BJ (cell line): ENCODE results near the gene SFXN5. TPM values are rescaled to one million over a fixed set of nuclear protein-coding genes. Genes with fewer than 3 reads are reported as not detected.

Experiments used
- CTCF ChIA-PET: fragments of 350-600 bp; formaldehyde crosslinking; extraction: SDS; loops from one replicate; lab custom pipeline; 2021; ENCODE audit warnings: antibody characterized with exemption, inconsistent platforms; lab: Yijun Ruan, JAX
- POLR2A ChIA-PET: fragments of 300-600 bp; sonication (Branson Sonifier 250); formaldehyde crosslinking; extraction: SDS; loops from one replicate; lab custom pipeline; 2021; ENCODE audit warnings: antibody characterized with exemption; lab: Charles Lee
- DNase-seq: peaks from one replicate; pipeline ENCODE4 v3.0.0-alpha.2; 2011; ENCODE audit warnings: low read depth
- H3K27me3 ChIP-seq: 2 replicates; pipeline ENCODE4 v1.6.0; 2011; ENCODE audit warnings: low read length; ENCODE audit not compliant: control insufficient read depth, insufficient read depth
- H3K36me3 ChIP-seq: 2 replicates; pipeline ENCODE4 v1.5.1; 2011; ENCODE audit warnings: low read length; ENCODE audit not compliant: control insufficient read depth, insufficient read depth
- H3K4me3 ChIP-seq: 2 replicates; pipeline ENCODE4 v1.5.1; 2011; ENCODE audit warnings: low read depth, mild to moderate bottlenecking, control low read depth, low read length
- polyA plus RNA-seq: library from polyadenylated mRNA; depleted of rRNA; stranded (reverse); fragments of >200 nt; gene quantifications from 2 replicates; pipeline ENCODE4 v1.2.3, GENCODE V29; 2011
- TF ChIP-seq, protein P1 (sequence below): IDR thresholded peaks from 2 replicates; pipeline ENCODE4 v1.5.1; 2011; ENCODE audit warnings: low read depth, mild to moderate bottlenecking, control low read depth, inconsistent platforms, low read length, moderate library complexity; ENCODE audit not compliant: insufficient read depth

The SFXN5 gene
- polyA plus RNA-seq, 1 experiment = 11.5 TPM

DNA sequence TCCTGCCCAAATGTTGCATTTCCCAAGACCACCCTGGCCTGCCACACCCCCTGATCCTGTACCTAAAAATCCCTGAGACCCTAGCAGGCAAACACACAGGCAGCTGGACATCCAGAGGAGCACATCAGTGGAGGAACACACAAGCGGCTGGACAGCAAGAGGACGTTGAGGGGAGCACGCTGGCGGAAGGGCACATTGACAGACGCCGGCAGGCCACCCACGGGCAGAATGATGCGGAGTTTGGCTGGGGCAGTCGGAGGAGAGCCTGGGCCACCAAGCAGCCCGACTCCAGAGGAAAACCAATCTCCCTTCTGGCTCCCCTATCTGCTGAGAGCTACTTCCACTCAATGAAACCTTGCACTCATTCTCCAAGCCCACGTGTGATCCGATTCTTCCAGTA is 106.5 kb downstream of the SFXN5 start:
- no peak for DNase-seq
- CTCF ChIA-PET = interaction anchor here (1.2 to 6.1 kb wide), 3 partner anchors 9 to 121 kb away, joined by 3 to 46 read pairs (median 4); no protein-coding TSS in a partner anchor
- POLR2A ChIA-PET = no interaction called here
- Histone ChIP-seq H3K36me3 (peaks cover 2% of the 10 kb centered on the region), H3K4me3 (no peak overlapping the region), H3K27me3 (no peaks in the 10 kb centered on the region)
- TF ChIP-seq, protein P1, sequence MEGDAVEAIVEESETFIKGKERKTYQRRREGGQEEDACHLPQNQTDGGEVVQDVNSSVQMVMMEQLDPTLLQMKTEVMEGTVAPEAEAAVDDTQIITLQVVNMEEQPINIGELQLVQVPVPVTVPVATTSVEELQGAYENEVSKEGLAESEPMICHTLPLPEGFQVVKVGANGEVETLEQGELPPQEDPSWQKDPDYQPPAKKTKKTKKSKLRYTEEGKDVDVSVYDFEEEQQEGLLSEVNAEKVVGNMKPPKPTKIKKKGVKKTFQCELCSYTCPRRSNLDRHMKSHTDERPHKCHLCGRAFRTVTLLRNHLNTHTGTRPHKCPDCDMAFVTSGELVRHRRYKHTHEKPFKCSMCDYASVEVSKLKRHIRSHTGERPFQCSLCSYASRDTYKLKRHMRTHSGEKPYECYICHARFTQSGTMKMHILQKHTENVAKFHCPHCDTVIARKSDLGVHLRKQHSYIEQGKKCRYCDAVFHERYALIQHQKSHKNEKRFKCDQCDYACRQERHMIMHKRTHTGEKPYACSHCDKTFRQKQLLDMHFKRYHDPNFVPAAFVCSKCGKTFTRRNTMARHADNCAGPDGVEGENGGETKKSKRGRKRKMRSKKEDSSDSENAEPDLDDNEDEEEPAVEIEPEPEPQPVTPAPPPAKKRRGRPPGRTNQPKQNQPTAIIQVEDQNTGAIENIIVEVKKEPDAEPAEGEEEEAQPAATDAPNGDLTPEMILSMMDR = no peak

DNA sequence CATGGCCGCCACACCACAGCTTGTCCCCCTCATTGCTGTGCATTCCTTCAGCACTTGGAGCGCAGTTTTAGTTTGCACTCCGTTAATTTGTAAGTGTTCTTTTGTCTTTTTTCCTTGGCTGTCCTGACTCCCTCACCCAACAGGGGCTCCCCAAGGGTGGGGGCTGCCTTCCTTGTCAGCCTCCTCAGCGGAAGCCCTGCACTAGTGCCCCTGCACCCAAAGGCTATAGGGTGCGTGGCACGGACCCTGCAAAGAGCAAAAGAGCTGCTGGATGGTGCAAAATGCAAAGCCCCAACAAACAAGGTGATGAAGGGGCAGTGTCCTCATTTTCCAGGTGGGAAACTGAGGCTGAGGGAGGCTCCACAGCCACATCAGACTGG is 107.4 kb downstream of the SFXN5 start:
- Histone ChIP-seq H3K27me3 (no peaks in the 10 kb centered on the region), H3K36me3 (peaks cover 2% of the 10 kb centered on the region), H3K4me3 (no peak overlapping the region)
- ChIA-PET POLR2A (no interaction called here), CTCF (interaction anchor here (1.8 to 6.1 kb wide), 2 partner anchors 9 to 70 kb away, joined by 5 to 46 read pairs; no protein-coding TSS in a partner anchor)
- TF ChIP-seq, protein P1 = no peak
- DNase-seq = no peak

DNA sequence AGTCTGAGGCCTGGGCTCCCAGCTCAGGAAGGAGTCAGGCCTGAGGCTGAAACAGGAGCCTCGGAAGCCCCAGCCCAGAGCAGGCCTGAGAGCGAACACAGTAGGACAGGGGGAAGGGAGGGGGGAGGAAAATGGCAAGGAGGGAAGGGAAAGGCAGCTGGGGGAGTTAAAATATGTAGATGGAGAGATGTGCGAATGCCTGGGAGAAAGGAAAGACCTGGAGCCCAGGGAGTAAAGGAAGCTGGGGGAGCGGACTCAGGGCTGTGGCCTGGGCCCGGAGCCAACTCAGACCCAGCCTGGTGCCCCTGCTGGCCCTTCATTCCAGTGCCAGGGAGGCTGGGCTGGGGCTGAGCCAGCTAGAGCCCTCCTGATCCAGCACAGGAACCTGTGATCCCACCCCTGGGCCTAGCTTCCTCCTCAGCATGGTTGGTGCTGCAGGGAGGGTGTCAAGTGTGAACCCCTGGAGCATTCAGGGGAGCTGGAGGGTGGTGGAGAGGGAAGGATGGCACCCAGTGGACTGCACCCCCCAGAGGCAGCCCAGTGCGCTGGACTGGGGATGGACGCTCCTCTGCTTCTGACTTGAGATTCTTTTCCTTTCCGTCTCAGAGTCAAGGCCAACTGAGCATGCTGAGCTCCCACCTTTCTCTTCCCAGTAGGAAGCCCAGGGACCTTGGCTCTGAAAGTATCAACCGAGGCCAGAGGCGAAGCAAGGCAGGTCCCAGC is 107.9 kb downstream of the SFXN5 start:
- TF ChIP-seq, protein P1 = no peak
- POLR2A ChIA-PET = no interaction called here
- DNase-seq = no peak
- no peaks in the 10 kb centered on the region for H3K27me3 ChIP-seq
- CTCF ChIA-PET = interaction anchor here (1.8 to 6.1 kb wide), 2 partner anchors 10 to 70 kb away, joined by 5 to 46 read pairs; no protein-coding TSS in a partner anchor
- peaks cover 2% of the 10 kb centered on the region for H3K36me3 ChIP-seq
- no peak overlapping the region for H3K4me3 ChIP-seq

DNA sequence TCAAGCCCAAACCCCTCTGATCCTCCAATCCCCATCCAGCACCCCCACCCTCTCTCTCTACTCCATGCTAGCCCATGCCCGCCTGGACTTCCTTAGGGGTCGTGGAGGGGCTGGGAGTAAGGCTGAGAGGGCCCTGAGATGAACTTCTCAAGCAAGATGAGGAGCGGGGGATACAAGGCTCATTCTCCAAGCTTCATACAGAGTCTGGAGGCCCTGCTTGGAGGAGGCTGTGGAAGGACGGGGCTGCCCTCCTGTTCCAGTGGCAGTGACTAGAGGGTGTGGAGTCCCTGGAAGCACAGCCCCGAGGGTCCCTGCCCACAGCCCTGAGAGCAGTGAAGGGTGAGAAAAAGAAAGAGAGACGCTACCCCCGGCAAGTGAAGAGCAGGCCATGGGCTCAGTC is 108.6 kb downstream of the SFXN5 start:
- Histone ChIP-seq H3K36me3 (peaks cover 2% of the 10 kb centered on the region), H3K27me3 (no peaks in the 10 kb centered on the region), H3K4me3 (no peak overlapping the region)
- POLR2A ChIA-PET = no interaction called here
- TF ChIP-seq, protein P1 = no peak
- CTCF ChIA-PET = interaction anchor here (1.8 to 6.1 kb wide), 2 partner anchors 11 to 69 kb away, joined by 5 to 46 read pairs; no protein-coding TSS in a partner anchor
- DNase-seq = no peak

DNA sequence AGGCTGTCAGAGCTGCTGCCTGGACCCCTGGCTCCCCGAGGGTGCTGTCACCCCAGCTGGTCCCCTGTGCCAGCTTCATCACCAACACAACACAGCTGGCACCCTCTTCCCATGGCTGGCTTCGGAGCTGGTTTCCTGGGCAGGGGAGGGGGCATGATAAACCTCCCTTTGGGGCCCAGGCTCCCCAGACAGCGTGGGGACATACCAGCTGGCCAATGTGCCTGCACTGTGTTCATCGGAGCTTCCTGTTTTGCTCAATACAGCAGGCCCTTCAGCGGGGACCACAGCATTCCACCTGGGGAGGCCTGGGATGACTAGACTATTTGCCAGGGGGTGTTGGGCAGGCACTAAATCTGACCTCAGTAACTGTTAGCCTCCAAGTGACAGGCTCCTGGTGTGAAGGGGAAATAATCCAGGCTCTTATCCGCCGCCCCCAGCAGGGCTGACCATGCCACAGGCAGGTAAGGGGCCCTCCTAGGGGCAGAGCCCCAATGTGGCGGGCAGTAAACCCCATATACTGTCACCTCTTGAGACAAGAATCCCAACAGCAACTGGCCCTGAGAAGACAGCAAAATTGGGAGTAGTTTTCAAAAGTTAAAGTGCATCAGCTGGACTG is 109.6 kb downstream of the SFXN5 start:
- TF ChIP-seq, protein P1 = no peak
- Histone ChIP-seq H3K4me3 (no peak overlapping the region), H3K36me3 (peaks cover 2% of the 10 kb centered on the region), H3K27me3 (no peaks in the 10 kb centered on the region)
- POLR2A ChIA-PET = no interaction called here
- no peak for DNase-seq
- CTCF ChIA-PET = interaction anchor here (6.1 kb wide), 1 partner anchor 12 kb away, joined by 46 read pairs; no protein-coding TSS in a partner anchor
